ENCODE measurements around the gene PIKFYVE.

DNA sequence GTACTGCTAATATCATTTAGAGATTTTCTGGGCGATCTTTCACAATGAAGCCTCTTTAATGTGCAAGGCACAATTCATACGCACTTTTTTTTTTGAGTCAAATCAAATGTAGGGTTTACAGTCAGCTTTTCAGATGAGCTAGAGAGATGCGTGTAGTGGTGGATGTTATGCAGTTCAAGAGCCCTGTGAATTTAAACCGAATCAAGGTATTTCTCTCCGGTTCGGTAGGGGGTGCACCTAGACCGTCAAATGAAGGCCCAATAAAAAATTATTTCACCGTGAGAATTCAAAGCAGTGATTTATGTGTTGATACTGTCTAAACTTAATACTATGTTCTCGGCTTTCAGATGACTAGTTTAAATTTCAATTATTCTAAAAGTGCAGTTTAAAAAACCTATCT, 141.6 kb downstream of the PIKFYVE start:
- no peak for TF ChIP-seq POLR2A (IDR thresholded peaks at IDR 0.05; ENCODE audit: low read depth, low read length)
- TF ChIP-seq TAF1 (IDR thresholded peaks at IDR 0.05; ENCODE audit: borderline replicate concordance, low read depth, low read length) = no peak
- no peak for TF ChIP-seq POLR2AphosphoS5 (IDR thresholded peaks at IDR 0.05; ENCODE audit: low read depth, low read length)
